Measurements from ENCODE around the gene ZNF236.
"Not testable (repeated sequence)": the region's sequence is repeated elsewhere in the genome, so short reads cannot be mapped to it uniquely, and the experiment has no call there.

ZNF236 gene

DNA sequence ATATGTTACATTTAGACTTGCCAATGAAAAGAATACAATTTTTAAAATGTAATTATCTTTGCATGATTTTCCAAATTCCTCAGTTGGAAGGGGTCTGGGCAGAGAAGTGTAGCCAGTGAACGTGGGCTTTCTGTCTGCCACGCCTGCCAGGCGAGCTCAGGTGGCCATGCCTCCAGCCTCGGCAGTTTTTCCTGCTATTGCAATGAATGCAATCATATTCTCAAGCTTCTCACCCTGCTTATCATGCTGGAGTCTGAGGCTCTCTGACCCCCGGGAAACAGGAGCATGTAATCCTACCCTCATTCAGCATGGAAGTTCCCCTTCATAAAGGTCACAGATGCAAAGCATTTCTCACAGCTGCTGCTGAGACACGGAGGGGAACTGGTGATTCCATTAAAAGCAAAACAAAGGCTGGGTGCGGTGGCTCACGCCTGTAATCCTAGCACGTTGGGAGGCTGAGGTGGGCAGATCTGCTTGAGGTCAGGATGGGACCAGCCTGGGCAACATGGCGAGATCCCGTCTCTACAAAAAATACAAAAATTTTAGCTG is 155.4 kb downstream of the ZNF236 start:
- DNase-seq = no peak

DNA sequence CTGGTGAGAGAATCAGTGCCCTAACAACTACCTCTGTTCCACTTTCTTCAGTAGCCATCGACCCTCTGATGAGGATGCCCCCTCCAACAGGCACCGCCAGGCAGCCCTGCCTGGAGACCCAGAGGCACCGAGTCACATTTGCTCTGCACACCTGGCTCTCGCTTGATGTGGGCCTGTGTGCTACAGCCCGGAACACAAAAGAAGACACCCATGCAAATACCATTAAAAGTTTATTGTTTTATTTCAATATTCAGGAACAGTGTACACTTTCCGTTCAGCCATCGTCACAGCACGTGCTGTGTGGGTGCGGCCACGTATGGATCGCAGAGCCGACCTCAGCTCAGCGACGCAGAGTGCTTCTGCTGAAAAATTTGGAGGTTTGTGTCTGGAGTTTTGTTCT is 156.3 kb downstream of the ZNF236 start:
- no peak for DNase-seq

DNA sequence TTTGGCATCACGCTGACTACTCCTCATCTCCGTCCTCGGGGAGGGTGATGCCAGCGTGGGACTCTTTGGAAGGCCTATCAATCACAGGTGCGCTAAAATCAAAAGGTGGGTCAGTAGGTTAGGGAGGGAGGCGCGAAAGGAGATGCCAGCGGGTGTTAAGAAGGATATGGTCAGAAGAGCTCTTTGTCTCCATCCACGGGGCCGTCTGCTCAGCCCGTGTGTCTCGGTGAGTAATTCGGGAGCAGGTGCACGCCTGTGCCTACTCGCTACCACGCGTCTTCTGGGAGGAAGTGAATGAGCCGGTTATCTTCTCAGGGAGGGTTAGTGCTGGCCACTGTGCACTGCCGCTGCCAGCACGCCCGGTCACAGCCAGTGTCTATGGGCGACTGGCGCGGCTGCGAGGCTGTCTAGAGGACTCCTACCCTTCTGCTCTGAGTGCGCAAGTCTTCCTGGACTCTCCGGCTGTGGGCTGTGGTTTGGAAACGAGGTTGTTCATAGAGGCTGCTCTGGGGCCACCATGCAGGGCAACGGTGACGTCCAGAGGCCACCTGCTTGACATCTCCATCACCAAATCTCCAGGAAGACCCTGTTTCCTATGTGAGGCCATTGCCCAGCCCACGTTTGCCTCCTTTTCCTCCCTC is 156.9 kb downstream of the ZNF236 start:
- DNase-seq = no peak

DNA sequence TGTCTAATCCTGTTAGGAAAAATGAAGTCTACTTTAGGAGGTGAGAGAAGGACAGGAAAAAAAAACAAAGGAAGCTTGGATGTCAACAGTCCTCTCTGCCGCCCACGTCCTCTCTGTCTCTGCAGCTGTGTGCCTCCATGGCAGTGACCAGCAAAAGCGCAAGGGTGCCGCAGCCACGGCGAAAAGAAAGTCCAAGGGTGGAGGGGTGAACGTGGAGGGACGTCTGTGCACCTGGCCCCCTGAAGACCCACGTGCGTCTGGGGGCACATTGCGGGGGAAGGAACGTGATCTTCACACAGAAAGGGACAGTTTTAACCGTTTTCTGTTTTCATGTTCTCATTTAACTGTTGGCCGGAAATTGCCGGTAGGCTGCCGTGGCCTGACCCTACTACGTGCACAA is 157.5 kb downstream of the ZNF236 start:
- no peak for DNase-seq

DNA sequence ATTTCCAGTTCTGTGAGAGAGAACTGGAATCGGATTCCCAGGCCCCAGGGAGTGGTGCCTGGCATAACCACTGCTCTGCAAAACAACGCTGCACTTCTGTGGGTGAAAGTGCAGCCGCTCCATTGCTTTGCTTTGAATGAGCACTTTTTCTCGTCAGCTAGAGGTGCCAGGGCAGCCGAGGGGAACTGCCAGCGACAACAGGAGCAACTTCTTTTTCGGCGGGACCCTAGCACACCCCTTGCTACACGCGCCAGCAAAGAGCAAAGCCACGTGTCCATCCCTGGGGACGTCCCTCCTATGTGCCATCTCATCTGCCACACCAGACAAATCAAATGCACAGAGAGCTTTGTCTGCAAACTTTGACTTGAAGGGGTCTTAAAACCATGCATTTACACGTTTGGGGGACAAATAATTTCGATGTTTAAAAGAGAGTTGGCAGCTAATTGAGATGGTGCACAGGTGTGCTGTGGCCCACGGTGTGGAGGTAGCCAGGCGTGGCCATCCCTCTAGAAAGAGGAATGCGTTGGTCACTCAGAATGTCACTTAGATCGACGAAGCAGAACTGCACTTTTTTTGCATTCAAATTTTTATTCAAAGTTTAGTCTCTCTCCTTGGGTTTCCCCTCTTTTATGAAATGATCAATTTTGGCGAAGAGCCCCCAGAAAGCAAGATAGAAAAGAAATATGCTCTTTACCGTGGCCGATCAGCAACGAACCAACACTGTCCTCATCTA is 158.5 kb downstream of the ZNF236 start:
- no peak for DNase-seq

DNA sequence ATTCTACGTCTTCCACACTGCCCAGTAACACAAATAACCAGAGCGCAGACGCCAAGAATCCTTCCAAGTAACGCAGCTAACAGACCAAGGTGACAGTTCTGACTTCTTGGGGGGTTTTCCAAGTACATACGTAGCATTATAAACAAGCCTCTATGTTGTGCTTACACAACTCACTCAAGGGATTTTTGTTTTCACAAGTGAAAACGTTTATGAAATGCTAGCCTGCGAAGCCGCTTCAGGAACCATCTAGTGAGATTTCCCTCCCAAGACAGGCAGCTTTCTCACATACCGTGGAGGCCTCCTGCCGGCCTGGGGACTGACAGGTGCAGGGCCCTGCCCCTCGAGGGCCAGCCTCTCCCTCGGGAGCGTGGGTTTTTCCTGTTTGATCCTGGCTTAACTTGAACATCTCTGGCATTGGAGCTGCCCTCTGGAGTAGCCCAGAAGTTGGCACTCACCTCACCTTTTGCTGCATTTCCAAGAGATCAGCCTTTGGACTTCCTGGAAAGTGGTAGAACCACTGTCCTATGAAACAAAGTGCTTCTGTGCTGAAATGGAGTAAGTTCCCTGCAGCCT is 159.1 kb downstream of the ZNF236 start:
- no peak for DNase-seq

DNA sequence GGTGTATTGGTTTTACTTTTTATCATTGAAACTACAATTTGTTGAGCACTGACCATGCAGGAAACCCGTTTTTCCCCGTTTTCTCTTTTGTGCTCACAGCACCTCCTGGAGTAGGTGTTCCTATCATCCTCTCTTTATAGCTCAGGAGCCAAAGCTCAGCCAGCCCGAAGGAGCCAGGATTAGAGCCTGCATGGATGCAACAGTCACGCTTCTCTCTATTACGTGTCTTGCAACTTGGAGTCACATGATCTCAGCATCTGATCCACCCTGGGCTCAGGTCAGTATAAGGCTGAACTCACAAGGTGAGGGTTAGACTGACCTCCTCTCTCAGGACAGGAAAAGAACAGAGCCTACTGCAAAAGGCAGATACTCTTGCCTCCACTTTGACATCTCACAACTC is 159.7 kb downstream of the ZNF236 start:
- DNase-seq = no peak

DNA sequence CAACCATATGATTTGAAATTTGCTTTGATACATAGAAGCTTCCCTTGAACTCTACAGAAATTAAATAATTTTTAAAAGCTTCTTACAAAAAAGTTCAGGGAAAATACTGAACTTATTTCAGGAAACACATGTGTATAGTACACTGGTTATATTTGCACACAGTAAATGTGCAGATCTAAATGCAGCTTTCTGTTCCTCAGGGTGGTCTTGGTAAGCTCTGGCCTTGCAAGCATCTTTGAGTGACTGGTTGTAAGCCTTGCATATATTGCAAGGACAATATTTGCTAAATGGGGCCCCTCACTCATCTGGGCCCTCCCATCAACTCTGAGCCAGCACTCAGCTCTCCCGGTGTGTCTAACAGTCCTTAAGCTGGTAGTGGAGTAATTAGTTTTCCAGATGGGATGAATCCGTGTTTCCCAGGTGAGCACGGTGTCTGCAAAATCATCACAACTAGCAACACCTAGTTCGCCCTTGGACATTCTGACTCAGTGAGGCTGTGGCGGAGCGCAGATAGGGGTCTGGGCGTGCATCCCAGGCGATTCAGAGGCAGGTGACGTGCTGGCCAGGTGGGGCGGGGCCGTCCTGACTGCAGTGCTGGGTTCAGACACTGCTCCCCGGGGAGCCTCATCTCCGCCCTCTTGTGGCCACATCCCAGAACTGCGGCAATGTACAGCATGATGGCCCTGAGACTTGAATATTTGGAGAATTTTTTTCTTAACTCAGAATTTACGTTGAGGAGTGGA is 160.7 kb downstream of the ZNF236 start:
- peak; percentile 82 for DNase-seq

DNA sequence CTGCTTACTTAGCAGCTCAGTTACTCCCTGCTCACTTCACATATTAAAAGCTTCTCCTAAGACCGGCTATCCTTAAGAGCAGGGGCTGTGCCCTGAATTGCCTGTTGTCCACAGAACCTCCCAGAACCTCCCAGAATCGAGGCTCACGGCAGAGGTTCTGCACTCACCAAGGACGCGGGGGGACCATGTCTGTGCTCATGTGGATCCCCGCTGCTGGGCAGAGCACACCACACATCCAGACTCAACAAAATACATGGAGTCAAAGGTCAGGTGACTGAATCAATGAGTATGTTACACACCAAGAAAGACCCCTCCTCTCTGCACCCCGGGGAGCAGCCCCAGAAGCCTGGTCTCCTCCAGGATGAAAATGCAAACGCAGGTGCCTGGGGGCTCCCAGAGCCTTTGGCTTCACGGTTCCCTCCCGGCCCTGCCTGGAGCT is 161.3 kb downstream of the ZNF236 start:
- no peak for DNase-seq

DNA sequence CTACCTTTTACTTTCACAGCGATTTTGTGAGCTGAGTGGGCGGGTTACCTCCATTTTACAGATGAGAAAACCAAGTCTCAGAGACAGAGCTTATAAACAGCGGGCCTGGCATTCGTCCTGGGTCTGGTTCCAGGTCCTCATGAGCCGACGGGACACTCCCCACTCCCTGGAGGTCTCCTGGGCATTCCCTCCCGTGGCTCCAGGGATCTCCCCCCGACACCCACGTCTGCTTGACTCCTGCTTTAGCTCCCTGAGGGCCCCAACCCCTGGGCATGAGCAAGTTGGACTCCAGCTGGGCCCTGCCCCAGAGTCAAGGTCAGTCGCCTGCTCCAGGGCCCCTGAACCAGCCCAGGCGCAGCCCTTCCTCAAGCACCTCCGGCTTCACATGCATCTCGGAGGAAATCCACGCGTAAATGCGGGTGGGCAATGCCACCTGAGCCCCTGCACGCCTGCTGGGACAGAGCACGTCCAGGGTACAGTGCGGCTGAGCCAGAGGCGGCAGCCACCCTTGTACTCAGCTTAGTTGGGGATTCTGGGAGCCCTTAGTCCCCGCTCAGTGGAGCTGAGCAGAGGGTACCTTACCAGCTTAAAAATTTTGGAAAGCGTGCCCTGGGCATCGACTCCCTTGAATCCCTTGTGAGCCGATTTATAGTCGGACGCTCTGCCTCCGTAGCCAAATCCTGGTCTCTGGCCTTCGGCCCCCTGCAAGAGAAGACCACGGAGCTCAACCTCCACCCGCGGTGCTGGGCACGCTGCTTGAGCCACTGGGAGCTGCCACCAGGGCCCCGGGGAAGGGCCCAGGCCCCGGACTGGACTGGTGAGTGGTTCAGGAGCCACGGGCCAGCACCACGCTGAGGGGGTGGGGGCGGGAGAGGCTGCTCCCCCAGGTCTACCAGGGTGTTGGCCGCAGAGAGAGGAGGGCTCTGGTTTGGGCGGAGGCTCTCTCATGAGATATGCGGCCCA is 162.1 kb downstream of the ZNF236 start:
- no peak for DNase-seq

DNA sequence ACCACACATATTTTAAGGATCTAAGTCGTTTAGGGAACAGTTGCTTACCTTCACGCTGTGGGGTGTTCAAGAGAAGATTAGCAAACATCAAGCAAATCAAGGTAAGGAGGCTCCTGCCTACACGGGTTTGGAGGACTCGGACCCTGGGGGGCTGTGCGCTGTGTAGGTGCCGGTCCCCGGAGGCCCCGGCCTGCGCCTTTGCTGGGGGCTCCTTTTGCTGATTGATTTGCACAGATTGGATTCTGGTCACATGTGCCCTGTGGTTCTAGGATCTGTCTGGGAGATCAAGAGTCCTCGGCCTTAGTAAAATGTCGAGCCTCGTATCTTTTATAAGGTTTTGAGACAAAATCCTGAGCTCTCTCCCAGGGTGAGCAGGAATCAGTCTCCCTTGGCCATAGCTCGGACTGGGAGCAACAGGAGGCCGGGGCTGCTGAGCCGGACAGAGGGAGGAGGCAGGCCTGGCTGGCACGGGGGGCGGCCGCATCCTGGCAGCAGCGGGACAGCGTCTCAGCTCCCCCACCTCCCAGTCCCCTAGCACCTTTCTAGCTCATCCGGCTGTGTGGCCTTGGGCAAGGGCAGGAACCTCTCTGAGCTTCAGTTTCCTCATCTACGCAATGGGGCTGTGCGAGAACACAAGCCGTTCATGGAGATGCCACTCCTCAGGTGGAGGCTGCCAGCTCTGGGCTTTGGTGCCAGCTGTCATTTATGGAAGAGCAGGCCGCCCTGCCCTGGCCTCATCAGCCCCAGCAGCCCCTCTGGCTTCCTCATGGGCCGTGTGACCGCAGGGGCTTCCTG is 163.0 kb downstream of the ZNF236 start:
- DNase-seq = no peak

DNA sequence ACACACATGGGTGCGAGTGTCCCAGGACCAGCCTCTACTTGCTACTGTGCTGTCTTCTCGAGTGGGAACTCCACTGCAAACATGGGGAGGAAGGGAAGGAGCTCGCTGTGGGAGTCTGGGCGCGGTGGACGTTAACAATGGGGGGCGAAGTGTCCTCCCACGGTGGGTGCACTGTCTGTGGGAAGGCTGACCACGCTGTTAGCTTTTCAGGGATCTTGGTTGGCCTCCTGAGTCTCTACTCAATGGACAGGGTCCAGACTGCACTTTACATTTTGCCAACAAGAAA is 163.5 kb downstream of the ZNF236 start:
- DNase-seq = no peak

DNA sequence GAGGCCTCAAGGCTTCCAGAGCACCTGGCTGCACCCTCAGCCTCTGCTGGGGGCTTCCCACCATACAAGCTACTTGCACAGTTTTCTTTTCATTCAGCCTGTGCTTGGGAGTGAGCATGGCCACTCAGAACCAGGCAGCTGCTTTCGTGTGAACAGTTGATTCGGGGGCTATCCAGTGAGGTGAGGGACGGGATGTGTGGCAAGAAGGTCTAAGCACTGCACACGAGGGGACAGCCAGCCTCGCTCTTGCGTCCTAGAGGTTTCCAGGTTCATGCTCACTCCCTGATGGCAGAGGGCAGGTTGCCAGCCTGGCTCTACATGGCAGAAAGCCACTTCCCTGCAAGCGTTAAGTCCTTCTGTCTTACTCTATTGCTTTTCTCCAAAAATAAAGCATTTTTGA is 164.0 kb downstream of the ZNF236 start:
- DNase-seq = no peak

DNA sequence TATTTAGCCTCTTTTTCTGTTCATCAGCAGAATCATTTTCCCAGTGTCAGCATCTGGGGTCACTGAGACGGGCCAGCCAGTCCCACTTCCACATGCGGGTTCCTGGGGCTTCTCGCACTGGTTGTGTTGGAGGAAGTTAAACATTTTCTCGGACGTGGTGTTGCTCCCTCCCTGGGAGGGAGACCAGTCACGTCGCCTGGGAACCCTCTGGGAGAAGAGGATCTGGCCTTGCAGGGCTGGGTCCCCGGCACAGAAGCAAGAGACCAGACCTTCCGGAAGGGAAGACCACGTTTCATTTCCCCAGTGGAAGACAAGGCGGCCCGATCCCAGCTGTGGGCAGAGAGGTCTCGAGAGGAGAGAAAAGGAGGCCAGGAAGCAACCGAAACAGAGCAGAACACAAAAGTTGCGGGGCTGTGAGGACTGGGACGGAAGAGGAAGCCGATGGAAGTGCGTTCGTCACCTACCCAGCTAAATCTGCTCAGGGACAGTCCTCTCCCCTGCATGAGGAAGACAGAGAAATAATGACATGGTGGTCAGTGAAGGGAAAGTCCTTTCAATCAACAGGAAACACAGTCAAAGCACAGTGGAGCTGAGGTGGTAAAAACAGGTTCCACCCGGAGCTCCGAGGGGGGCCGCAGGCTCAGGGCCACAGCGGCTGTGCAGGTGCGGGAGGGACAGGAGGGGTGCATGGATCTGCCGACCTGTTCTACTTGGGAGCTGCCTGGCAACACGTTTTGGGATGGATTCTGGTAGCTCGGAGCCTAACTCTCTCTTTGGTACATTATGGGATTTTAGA is 165.9 kb downstream of the ZNF236 start:
- DNase-seq = no peak

DNA sequence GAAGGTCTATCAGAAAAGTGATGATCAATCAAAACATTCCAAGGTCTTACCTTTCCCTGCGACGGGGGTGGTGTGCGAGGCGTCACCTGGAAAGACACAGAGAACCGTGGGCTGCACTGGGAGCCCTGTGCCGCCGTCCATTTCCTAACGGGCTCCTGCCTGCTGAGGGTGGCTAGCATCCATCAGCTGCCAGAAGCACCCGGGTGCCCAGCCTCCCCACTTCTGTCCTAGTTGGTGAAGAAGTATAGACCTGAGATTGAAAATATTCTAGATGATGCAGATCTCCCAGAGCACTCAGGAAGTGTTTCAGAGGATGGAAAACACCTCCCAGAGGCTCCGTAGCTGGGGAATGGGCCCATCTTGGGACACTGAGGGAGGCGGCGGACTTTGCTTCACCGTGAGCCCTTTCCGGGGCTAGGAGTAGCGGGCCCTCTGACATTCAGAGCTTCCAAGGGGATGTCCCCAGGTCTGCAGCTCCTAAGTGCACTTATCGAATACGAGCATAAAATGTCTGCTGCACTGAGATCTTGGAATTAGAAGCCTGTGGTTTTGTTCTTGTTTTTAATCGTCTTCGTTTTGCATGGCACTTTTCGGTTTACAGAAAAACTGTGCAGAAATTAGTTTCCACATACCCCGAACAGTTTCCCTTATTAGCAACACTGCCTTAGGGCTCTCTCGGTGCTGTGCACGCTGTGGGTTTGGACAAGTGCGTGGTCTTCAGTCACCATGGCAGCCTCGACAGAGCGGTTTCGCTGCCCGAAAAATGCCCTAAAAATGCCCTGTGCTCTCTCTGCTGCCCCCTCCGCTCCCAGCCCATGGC is 166.7 kb downstream of the ZNF236 start:
- no peak for DNase-seq

DNA sequence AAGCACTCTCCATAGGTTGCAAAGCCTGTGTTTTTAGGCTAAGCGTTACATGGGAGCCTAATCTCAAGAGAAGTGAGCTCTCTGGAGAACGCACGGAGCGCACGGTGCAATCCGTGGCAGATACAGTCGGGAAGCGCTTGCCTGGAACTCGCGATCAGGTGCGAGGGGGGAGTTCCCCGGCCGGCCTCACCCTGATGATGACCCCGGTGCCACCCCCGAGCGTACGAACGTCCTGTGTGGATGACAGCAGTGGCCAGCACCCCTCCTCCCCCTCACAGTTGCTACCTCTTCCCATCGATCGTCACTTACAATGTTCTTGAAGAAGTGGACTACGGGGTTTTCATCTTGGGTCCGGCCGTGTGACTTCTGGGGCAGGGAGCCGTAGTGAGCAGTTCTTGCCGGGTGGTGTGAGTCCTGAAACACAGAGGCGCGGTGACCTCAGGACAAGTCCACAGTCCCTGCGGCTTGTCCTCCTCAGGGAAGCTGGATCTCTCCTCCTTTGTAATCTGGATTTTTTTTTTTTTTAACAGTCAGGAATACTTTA is 167.4 kb downstream of the ZNF236 start:
- no peak for DNase-seq

DNA sequence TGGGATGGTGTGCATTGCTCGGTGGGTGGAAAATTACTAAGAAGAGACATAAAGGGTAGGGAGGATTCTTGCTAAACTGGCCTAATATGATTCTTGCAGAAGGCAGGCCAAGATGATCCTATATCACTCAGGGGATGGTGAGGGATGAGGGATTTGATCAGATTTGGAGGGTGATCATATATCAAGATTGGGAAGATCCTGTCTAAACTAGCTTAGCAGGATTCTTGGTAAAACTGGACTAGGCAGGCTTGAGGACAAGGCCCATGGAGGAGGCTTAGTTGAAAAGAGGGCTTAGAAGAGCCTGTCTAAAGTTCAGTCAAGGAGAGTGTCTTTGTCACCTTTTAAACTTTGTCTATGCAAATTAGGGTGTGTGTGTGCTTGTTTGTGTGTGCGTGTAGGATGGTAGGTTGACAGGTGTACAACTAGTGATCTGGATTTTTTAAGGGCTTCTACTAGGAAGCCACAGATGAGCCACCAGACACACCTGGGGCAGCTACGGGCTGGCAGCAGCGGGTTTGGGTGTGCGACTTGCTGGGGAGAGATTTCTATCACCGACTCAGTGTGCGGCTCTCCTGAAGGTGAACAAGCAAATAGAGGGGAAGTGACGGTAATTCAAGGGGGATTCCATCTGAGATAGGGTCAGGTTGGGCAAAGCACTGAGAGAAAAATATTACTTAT is 168.1 kb downstream of the ZNF236 start:
- not testable (repeated sequence) for DNase-seq

DNA sequence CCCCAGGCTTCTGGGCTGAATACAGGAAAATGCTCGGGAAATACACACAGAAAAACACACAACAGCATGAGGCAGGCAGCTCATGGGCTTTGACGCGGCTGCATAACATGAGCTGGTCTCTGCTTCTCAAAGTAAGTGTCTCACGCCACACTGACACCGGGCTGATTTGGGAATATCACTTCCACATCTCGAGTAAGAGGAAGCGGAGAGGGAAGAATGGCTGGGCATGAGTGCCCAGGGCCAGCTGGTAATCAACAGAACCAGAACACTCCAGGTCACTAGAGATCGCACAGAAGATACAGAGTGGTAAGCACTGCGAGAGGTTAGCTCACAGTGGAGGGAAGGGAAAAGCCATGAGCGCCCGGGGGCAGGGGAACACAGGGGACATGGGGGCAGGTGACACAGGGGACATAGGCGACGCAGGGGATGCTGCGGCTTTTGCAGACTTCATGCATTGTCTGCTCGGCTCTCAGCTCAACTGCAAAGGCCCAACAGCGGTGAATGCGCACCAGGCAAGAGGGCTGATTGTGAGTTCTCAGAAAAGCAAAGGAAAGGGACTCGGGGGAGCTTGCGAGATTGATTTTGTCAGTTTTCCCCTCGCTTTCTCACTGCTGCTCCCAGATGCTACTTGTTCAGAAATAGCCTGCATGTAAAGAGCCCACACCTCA is 168.8 kb downstream of the ZNF236 start:
- no peak for DNase-seq
